OCI-LY7 (cell line): Measurements from ENCODE around the gene EMSY. TPM values are rescaled to one million over a fixed set of nuclear protein-coding genes. Genes with fewer than 3 reads are reported as not detected.

ENCODE experiments used
- BruUV-seq: library from RNA; stranded (reverse); fragments of 400-500 nt; replicated peaks from 2 replicates; lab custom pipeline; 2021; lab: Mats Ljungman, UMichigan
- CTCF ChIA-PET: fragments of 300-600 bp; sonication (Branson Sonifier 250); formaldehyde crosslinking; loops from one replicate; lab custom pipeline; 2022; ENCODE audit warnings: antibody characterized with exemption; ENCODE audit not compliant: unreplicated experiment; lab: Charles Lee
- POLR2A ChIA-PET: fragments of 300-600 bp; sonication (Branson Sonifier 250); formaldehyde crosslinking; loops from one replicate; lab custom pipeline; 2022; ENCODE audit warnings: antibody characterized with exemption; lab: Charles Lee
- DNase-seq: peaks from one replicate; pipeline ENCODE4 v3.0.0-alpha.2; 2015; ENCODE audit warnings: low spot score
- H2AFZ ChIP-seq: fragments of 200-600 bp; sonication (generic), shearing (Covaris generic); 2 replicates; pipeline ENCODE4 v1.6.1; 2014; ENCODE audit warnings: mild to moderate bottlenecking, antibody characterized with exemption, low read length, moderate library complexity
- H3K27ac ChIP-seq: fragments of 200-600 bp; sonication (generic); 2 replicates; pipeline ENCODE4 v1.5.1; 2014; ENCODE audit warnings: mixed run types, low read depth, mild to moderate bottlenecking, moderate library complexity, low read length, inconsistent platforms; ENCODE audit not compliant: poor library complexity, severe bottlenecking
- H3K36me3 ChIP-seq: fragments of 200-600 bp; sonication (generic); 2 replicates; pipeline ENCODE4 v1.6.1; 2014; ENCODE audit warnings: mild to moderate bottlenecking, antibody characterized with exemption, low read length, moderate library complexity, mixed read lengths; ENCODE audit not compliant: insufficient read depth
- H3K4me1 ChIP-seq: fragments of 200-600 bp; sonication (generic); 2 replicates; pipeline ENCODE4 v1.5.1; 2014; ENCODE audit warnings: mild to moderate bottlenecking, low read length; ENCODE audit not compliant: insufficient read depth, poor library complexity, severe bottlenecking
- H3K4me2 ChIP-seq: fragments of 200-600 bp; sonication (generic); 2 replicates; pipeline ENCODE4 v1.6.1; 2014; ENCODE audit warnings: mild to moderate bottlenecking, low read length
- H3K4me3 ChIP-seq: fragments of 200-600 bp; sonication (generic); 2 replicates; pipeline ENCODE4 v1.5.1; 2014; ENCODE audit warnings: mild to moderate bottlenecking, low read depth, low read length; ENCODE audit not compliant: poor library complexity, severe bottlenecking
- H3K79me2 ChIP-seq: fragments of 200-600 bp; sonication (generic); 2 replicates; pipeline ENCODE4 v1.6.1; 2016; ENCODE audit warnings: low read depth, mild to moderate bottlenecking, low read length, moderate library complexity, mixed read lengths; ENCODE audit not compliant: insufficient read depth
- H3K9me2 ChIP-seq: fragments of 200-600 bp; sonication (generic); 2 replicates; pipeline ENCODE4 v1.6.1; 2016; ENCODE audit warnings: mild to moderate bottlenecking, low read length, mixed read lengths; ENCODE audit not compliant: insufficient read depth
- H3K9me3 ChIP-seq: fragments of 200-600 bp; sonication (generic); 2 replicates; pipeline ENCODE4 v1.6.1; 2014; ENCODE audit warnings: mild to moderate bottlenecking, mixed run types, low read length, mixed read lengths
- H4K20me1 ChIP-seq: fragments of 200-600 bp; sonication (generic); 2 replicates; pipeline ENCODE4 v1.6.1; 2014; ENCODE audit warnings: mild to moderate bottlenecking, antibody characterized with exemption, low read length, moderate library complexity, mixed read lengths; ENCODE audit not compliant: insufficient read depth
- CTCF ChIP-seq: fragments of 200-600 bp; sonication (generic); conservative IDR thresholded peaks from 2 replicates; pipeline ENCODE4 v1.5.1; 2014; ENCODE audit warnings: mild to moderate bottlenecking, antibody characterized with exemption, low read length, moderate library complexity, mixed read lengths
- EZH2phosphoT487 ChIP-seq: fragments of 200-600 bp; sonication (generic); IDR thresholded peaks from 2 replicates; pipeline ENCODE4 v1.6.1; 2018; ENCODE audit warnings: low read depth, borderline replicate concordance, mild to moderate bottlenecking, mixed run types, antibody characterized with exemption, low read length, moderate library complexity, mixed read lengths
- intact Hi-C: fragments of 100-400 bp; cut with micrococcal nuclease; formaldehyde crosslinking; loops from one replicate; pipeline ENCODE4 v1.10.0; 2022; ENCODE audit not compliant: unreplicated experiment
- total RNA-seq, 2 experiments: library from RNA; depleted of rRNA in 1 of 2; stranded (reverse); fragments of >200 nt in 1 of 2; shearing (Covaris generic) in 1 of 2; gene quantifications; 2 replicates each; pipeline ENCODE4 v1.2.3, GENCODE V29; 2014 to 2022

Gene EMSY
- total RNA-seq, 2 experiments from 2014 or later = 26.3 to 29.8 TPM

- ChIA-PET POLR2A (interaction anchor here (1.1 to 2.6 kb wide), 8 partner anchors 10 to 87 kb away, joined by 4 to 11 read pairs (median 5); partner anchors contain the start of gene LRRC32), CTCF (interaction anchor here (0.6 to 2.1 kb wide), 16 partner anchors 10 to 696 kb away, joined by 3 to 22 read pairs (median 5); no protein-coding TSS in a partner anchor)
- no peaks in the 10 kb centered on the region for H4K20me1 ChIP-seq
- BruUV-seq = no TSS peak
- H2AFZ ChIP-seq = no peak overlapping the region
- no peak overlapping the region for H3K27ac ChIP-seq
- peak; percentile 87 for DNase-seq
- TF ChIP-seq CTCF = peak; percentile 95
- TF ChIP-seq EZH2phosphoT487 = no peak
- intact Hi-C loops = loop anchor here (1.0 kb wide), 1 partner anchor 83 kb away; no protein-coding TSS in a partner anchor
- H3K9me2 ChIP-seq = no peaks in the 10 kb centered on the region
- no peaks in the 10 kb centered on the region for H3K79me2 ChIP-seq
- H3K4me3 ChIP-seq = no peak overlapping the region
- peaks cover 15% of the 10 kb centered on the region for H3K4me1 ChIP-seq
- H3K36me3 ChIP-seq = no peaks in the 10 kb centered on the region
- no peaks in the 10 kb centered on the region; the same call in 1 of the 2 replicates for H3K9me3 ChIP-seq
- H3K4me2 ChIP-seq = no peak overlapping the region
These were observed 153.6 kb downstream of the EMSY start for GRCh38 chr11:76598426-76598839.

- no peak overlapping the region for H3K27ac ChIP-seq
- H3K4me2 ChIP-seq = no peak overlapping the region
- no peaks in the 10 kb centered on the region; the same call in 1 of the 2 replicates for H3K9me3 ChIP-seq
- H3K9me2 ChIP-seq = no peaks in the 10 kb centered on the region
- BruUV-seq = no TSS peak
- TF ChIP-seq EZH2phosphoT487 = no peak
- TF ChIP-seq CTCF = no peak
- DNase-seq = no peak
- no peak overlapping the region for H3K4me3 ChIP-seq
- H3K4me1 ChIP-seq = peaks cover 11% of the 10 kb centered on the region
- H4K20me1 ChIP-seq = no peaks in the 10 kb centered on the region
- CTCF ChIA-PET = interaction anchor here (0.6 to 2.1 kb wide), 16 partner anchors 11 to 697 kb away, joined by 3 to 22 read pairs (median 5); no protein-coding TSS in a partner anchor
- intact Hi-C loops = no loop called here
- H2AFZ ChIP-seq = no peak overlapping the region
- no peaks in the 10 kb centered on the region for H3K79me2 ChIP-seq
- POLR2A ChIA-PET = interaction anchor here (0.6 to 2.6 kb wide), 11 partner anchors 11 to 87 kb away, joined by 3 to 11 read pairs (median 5); partner anchors contain the start of gene LRRC32
- H3K36me3 ChIP-seq = no peaks in the 10 kb centered on the region
These were observed 154.5 kb downstream of the EMSY start for GRCh38 chr11:76599041-76600013.
